PC-9 (cell line): ENCODE measurements around the gene MKS1.

Experiments used
- EZH2 ChIP-seq: fragments of 200-600 bp; sonication (generic); IDR thresholded peaks from 2 replicates; pipeline ENCODE4 v1.8.0; 2017; ENCODE audit warnings: antibody characterized with exemption, low read depth
- TF ChIP-seq, protein P1 (sequence below): fragments of 200-600 bp; sonication (generic); conservative IDR thresholded peaks from 2 replicates; pipeline ENCODE4 v1.6.1; 2017; ENCODE audit warnings: mixed run types, antibody characterized with exemption, mild to moderate bottlenecking, moderate library complexity

DNA sequence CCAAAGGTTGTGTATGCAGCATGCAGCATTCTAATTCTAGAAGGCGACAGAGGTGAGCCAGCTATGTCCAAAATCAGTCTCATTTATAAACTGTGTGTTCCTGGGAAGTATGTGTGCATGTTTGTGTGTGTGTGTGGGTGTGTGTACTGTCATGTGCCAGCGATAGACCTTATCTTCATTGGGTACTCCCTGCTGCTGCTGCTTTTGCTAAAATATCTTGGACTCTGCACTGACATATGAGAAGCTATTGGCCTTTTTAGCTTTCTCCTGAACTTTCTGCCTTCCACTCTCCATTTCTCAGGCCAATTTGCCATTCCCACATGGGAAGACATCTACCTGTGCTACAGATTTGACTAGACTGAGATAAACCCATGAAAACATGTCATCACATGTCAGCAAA is 17.3 kb upstream of the MKS1 start:
- TF ChIP-seq EZH2 = no peak
- TF ChIP-seq, protein P1, sequence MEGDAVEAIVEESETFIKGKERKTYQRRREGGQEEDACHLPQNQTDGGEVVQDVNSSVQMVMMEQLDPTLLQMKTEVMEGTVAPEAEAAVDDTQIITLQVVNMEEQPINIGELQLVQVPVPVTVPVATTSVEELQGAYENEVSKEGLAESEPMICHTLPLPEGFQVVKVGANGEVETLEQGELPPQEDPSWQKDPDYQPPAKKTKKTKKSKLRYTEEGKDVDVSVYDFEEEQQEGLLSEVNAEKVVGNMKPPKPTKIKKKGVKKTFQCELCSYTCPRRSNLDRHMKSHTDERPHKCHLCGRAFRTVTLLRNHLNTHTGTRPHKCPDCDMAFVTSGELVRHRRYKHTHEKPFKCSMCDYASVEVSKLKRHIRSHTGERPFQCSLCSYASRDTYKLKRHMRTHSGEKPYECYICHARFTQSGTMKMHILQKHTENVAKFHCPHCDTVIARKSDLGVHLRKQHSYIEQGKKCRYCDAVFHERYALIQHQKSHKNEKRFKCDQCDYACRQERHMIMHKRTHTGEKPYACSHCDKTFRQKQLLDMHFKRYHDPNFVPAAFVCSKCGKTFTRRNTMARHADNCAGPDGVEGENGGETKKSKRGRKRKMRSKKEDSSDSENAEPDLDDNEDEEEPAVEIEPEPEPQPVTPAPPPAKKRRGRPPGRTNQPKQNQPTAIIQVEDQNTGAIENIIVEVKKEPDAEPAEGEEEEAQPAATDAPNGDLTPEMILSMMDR = no peak
